Smooth muscle cell (in vitro differentiated cells): Measurements from ENCODE around the gene FHIT. TPM values are rescaled to one million over a fixed set of nuclear protein-coding genes. Genes with fewer than 3 reads are reported as not detected.
A peak's percentile ranks its signal among the peaks of the same experiment; 100 is the strongest.

Source experiments
- DNase-seq: peaks from one replicate; lab custom pipeline; 2025; ENCODE audit not compliant: unreplicated experiment; lab: John Stamatoyannopoulos, UW
- H2AFZ ChIP-seq: fragments of 200-600 bp; sonication (generic); 2 replicates; pipeline ENCODE4 v1.6.0; 2016; ENCODE audit warnings: antibody characterized with exemption, low read depth, mild to moderate bottlenecking
- H3F3A ChIP-seq: fragments of 200-600 bp; sonication (generic); 2 replicates; pipeline ENCODE4 v1.6.0; 2017; ENCODE audit warnings: antibody characterized with exemption, low read depth
- H3K27ac ChIP-seq: fragments of 200-600 bp; sonication (generic); 2 replicates; pipeline ENCODE4 v1.5.1; 2016; ENCODE audit warnings: low read depth, mild to moderate bottlenecking
- H3K27me3 ChIP-seq: fragments of 200-600 bp; sonication (generic); 2 replicates; pipeline ENCODE4 v1.6.1; 2016; ENCODE audit warnings: low read depth, mild to moderate bottlenecking
- H3K36me3 ChIP-seq: fragments of 200-600 bp; sonication (generic); 2 replicates; pipeline ENCODE4 v1.5.1; 2016; ENCODE audit warnings: low read depth
- H3K4me1 ChIP-seq: fragments of 200-600 bp; sonication (generic); 2 replicates; pipeline ENCODE4 v1.5.1; 2016; ENCODE audit warnings: low read depth
- H3K4me2 ChIP-seq: fragments of 200-600 bp; sonication (generic); 2 replicates; pipeline ENCODE4 v1.6.0; 2016; ENCODE audit warnings: mild to moderate bottlenecking
- H3K4me3 ChIP-seq: fragments of 200-600 bp; sonication (generic); 2 replicates; pipeline ENCODE4 v1.5.1; 2016; ENCODE audit warnings: mild to moderate bottlenecking
- H3K79me2 ChIP-seq: fragments of 200-600 bp; sonication (generic); 2 replicates; pipeline ENCODE4 v1.6.0; 2016; ENCODE audit warnings: low read depth, mild to moderate bottlenecking
- H3K9ac ChIP-seq: fragments of 200-600 bp; sonication (generic); 2 replicates; pipeline ENCODE4 v1.6.0; 2016; ENCODE audit warnings: low read depth
- H3K9me3 ChIP-seq: fragments of 200-600 bp; sonication (generic); replicated peaks from 2 replicates; pipeline ENCODE4 v1.5.1; 2016; ENCODE audit warnings: low read depth
- H4K20me1 ChIP-seq: fragments of 200-600 bp; sonication (generic); 2 replicates; pipeline ENCODE4 v1.6.0; 2016; ENCODE audit warnings: low read depth
- CTCF ChIP-seq: fragments of 200-600 bp; sonication (generic); IDR thresholded peaks from 2 replicates; pipeline ENCODE4 v1.5.1; 2017; ENCODE audit warnings: borderline replicate concordance, mild to moderate bottlenecking, antibody characterized with exemption; ENCODE audit not compliant: insufficient read depth, poor library complexity, severe bottlenecking
- WGBS: methylation state at CpG from one replicate; pipeline ENCODE4 v1.1.7; 2016; ENCODE audit warnings: low lambda C conversion rate; 5-methylcytosine and 5-hydroxymethylcytosine counted together
- polyA plus RNA-seq: library from polyadenylated mRNA; unstranded; fragments of >200 nt; fragmentation: Nextera tagmentation; extraction: Ambion mirVana; gene quantifications from 2 replicates; pipeline ENCODE4 v1.2.1, GENCODE V29; 2016
- total RNA-seq: library from RNA; depleted of rRNA; stranded (reverse); fragments of >200 nt; gene quantifications from 2 replicates; pipeline ENCODE4 v1.2.3, GENCODE V29; 2014

The FHIT gene
- total and polyA plus RNA-seq, 2 experiments from 2014 or later, result 5.9 to 6.7 TPM

- DNase-seq, result no peak
- 82% methylated on average over 3 of the region's 3 CpGs for WGBS
These were observed 698.1 kb downstream of the FHIT start for GRCh38 chr3:60553144-60553543.

GRCh38 chr3:60552581-60552980, 698.7 kb downstream of the FHIT start:
- H3K4me3 ChIP-seq, result no peak overlapping the region
- H3K36me3 ChIP-seq, result no peaks in the 10 kb centered on the region
- no peak for DNase-seq
- H4K20me1 ChIP-seq, result no peaks in the 10 kb centered on the region
- TF ChIP-seq CTCF, result no peak
- H3F3A ChIP-seq, result peaks cover 11% of the 10 kb centered on the region
- H3K79me2 ChIP-seq, result no peaks in the 10 kb centered on the region
- 31% methylated on average over 2 of the region's 2 CpGs for WGBS
- H3K4me1 ChIP-seq, result peaks cover 43% of the 10 kb centered on the region
- no peaks in the 10 kb centered on the region for H3K27me3 ChIP-seq
- H3K9ac ChIP-seq, result peak overlapping the region; percentile 61
- H3K27ac ChIP-seq, result peak overlapping the region; percentile 88
- H3K4me2 ChIP-seq, result peak overlapping the region; percentile 65
- no peak overlapping the region for H2AFZ ChIP-seq
- no peaks in the 10 kb centered on the region for H3K9me3 ChIP-seq

More at GRCh38 chr3:60553144-60553543, 698.1 kb downstream of the FHIT start:
- Histone ChIP-seq H3K27me3 (no peaks in the 10 kb centered on the region), H3K4me3 (no peak overlapping the region), H3F3A (peaks cover 11% of the 10 kb centered on the region), H3K9ac (peak overlapping the region; percentile 61), H3K36me3 (no peaks in the 10 kb centered on the region), H2AFZ (no peak overlapping the region), H3K27ac (peak overlapping the region; percentile 88), H4K20me1 (no peaks in the 10 kb centered on the region), H3K4me2 (peak overlapping the region; percentile 65), H3K79me2 (no peaks in the 10 kb centered on the region), H3K9me3 (no peaks in the 10 kb centered on the region), H3K4me1 (peaks cover 40% of the 10 kb centered on the region)
- TF ChIP-seq CTCF, result no peak

GRCh38 chr3:60551455-60552209, 699.6 kb downstream of the FHIT start:
- no peak for TF ChIP-seq CTCF
- H3K27ac ChIP-seq, result peak overlapping the region; percentile 88
- no peaks in the 10 kb centered on the region for H3K79me2 ChIP-seq
- no peak overlapping the region for H2AFZ ChIP-seq
- no peaks in the 10 kb centered on the region for H3K27me3 ChIP-seq
- peaks cover 51% of the 10 kb centered on the region for H3K4me1 ChIP-seq
- H3K36me3 ChIP-seq, result no peaks in the 10 kb centered on the region
- DNase-seq, result no peak
- H4K20me1 ChIP-seq, result no peaks in the 10 kb centered on the region
- H3K4me3 ChIP-seq, result no peak overlapping the region
- WGBS, result 99% methylated on average over 2 of the region's 5 CpGs
- no peak overlapping the region for H3K9ac ChIP-seq
- no peak overlapping the region for H3K4me2 ChIP-seq
- peaks cover 11% of the 10 kb centered on the region for H3F3A ChIP-seq
- no peaks in the 10 kb centered on the region for H3K9me3 ChIP-seq

- no peaks in the 10 kb centered on the region for H3K9me3 ChIP-seq
- no peaks in the 10 kb centered on the region for H4K20me1 ChIP-seq
- H3K4me3 ChIP-seq, result no peak overlapping the region
- H3K79me2 ChIP-seq, result no peaks in the 10 kb centered on the region
- H2AFZ ChIP-seq, result no peak overlapping the region
- no peaks in the 10 kb centered on the region for H3K36me3 ChIP-seq
- DNase-seq, result no peak
- no peaks in the 10 kb centered on the region for H3K27me3 ChIP-seq
- WGBS, result 93% methylated on average over 2 of the region's 2 CpGs
- no peak for TF ChIP-seq CTCF
- no peak overlapping the region for H3K4me2 ChIP-seq
- no peak overlapping the region for H3K9ac ChIP-seq
- peaks cover 52% of the 10 kb centered on the region for H3K4me1 ChIP-seq
- H3K27ac ChIP-seq, result no peak overlapping the region
- H3F3A ChIP-seq, result peaks cover 11% of the 10 kb centered on the region
These were observed 701.4 kb downstream of the FHIT start for GRCh38 chr3:60549863-60550262.
